ENCODE measurements around the gene PCGF3. TPM values are rescaled to one million over a fixed set of nuclear protein-coding genes. Genes with fewer than 3 reads are reported as not detected.

Gene PCGF3
- total and polyA plus RNA-seq, 4 donors: 11.0 to 23.3 (median 14.3) TPM

- H3K4me1 ChIP-seq (ENCODE audit: control insufficient read depth in 4 of 4, insufficient read depth in 4 of 4, low read length in 3 of 4): peaks cover 0 to 9% (median 2%) of the 10 kb centered on the region in 4 donors
- no peaks in the 10 kb centered on the region for H3K9me3 ChIP-seq (ENCODE audit: control insufficient read depth in 4 of 4, low read length in 3 of 4)
- H3K9ac ChIP-seq (ENCODE audit: low read depth in 1 of 2, low read length in 2 of 2): no peak overlapping the region
- DNase-seq (ENCODE audit: low spot score): no peak
- no peak overlapping the region for H3K27ac ChIP-seq (ENCODE audit: low read depth in 1 of 2, low read length in 2 of 2)
- WGBS: 93% methylated on average over 8 of the region's 8 CpGs
- peaks cover 0 to 6% (median 4%) of the 10 kb centered on the region in 4 donors for H3K36me3 ChIP-seq (ENCODE audit: control insufficient read depth in 4 of 4, insufficient read depth in 3 of 4, low read depth in 1 of 4, low read length in 3 of 4)
- H3K27me3 ChIP-seq (ENCODE audit: control insufficient read depth in 4 of 4, insufficient read depth in 4 of 4, low read length in 3 of 4): no peaks in the 10 kb centered on the region
- H3K4me3 ChIP-seq (ENCODE audit: low read depth in 1 of 3, low read length in 3 of 3): no peak overlapping the region
- TF ChIP-seq CTCF (IDR thresholded peaks at IDR 0.05; ENCODE audit: low read depth, low read length, missing input control) (no peak), FOXA2 (IDR thresholded peaks at IDR 0.05) (no peak), RAD21 (IDR thresholded peaks at IDR 0.05) (no peak), GABPA (IDR thresholded peaks at IDR 0.05 in 1 of 2, conservative IDR thresholded peaks at IDR 0.05 in 1 of 2) (no peak), YY1 (IDR thresholded peaks at IDR 0.05) (no peak), NR2F2 (IDR thresholded peaks at IDR 0.05) (no peak), MAX (IDR thresholded peaks at IDR 0.05) (no peak), ATF3 (IDR thresholded peaks at IDR 0.05) (no peak), JUND (IDR thresholded peaks at IDR 0.05) (no peak), TAF1 (conservative IDR thresholded peaks at IDR 0.05) (no peak), HNF4G (IDR thresholded peaks at IDR 0.05) (no peak), REST (IDR thresholded peaks at IDR 0.05) (no peak), FOXA1 (IDR thresholded peaks at IDR 0.05) (no peak), SP1 (IDR thresholded peaks at IDR 0.05) (no peak), EGR1 (IDR thresholded peaks at IDR 0.05; ENCODE audit: low read depth in 2 of 2) (no peak), RXRA (IDR thresholded peaks at IDR 0.05) (no peak)
Observed at GRCh38 chr4:718460-718859, 12.8 kb downstream of the PCGF3 start.

- 96% methylated on average over 59 of the region's 59 CpGs for WGBS
- H3K36me3 ChIP-seq (ENCODE audit: control insufficient read depth in 4 of 4, insufficient read depth in 3 of 4, low read depth in 1 of 4, low read length in 3 of 4): peaks cover 0 to 6% (median 4%) of the 10 kb centered on the region in 4 donors
- no peak overlapping the region for H3K27ac ChIP-seq (ENCODE audit: low read depth in 1 of 2, low read length in 2 of 2)
- no peaks in the 10 kb centered on the region for H3K9me3 ChIP-seq (ENCODE audit: control insufficient read depth in 4 of 4, low read length in 3 of 4)
- peaks cover 0 to 9% (median 0%) of the 10 kb centered on the region in 4 donors for H3K4me1 ChIP-seq (ENCODE audit: control insufficient read depth in 4 of 4, insufficient read depth in 4 of 4, low read length in 3 of 4)
- no peak for DNase-seq (ENCODE audit: low spot score)
- H3K4me3 ChIP-seq (ENCODE audit: low read depth in 1 of 3, low read length in 3 of 3): no peak overlapping the region
- H3K27me3 ChIP-seq (ENCODE audit: control insufficient read depth in 4 of 4, insufficient read depth in 4 of 4, low read length in 3 of 4): no peaks in the 10 kb centered on the region
- H3K9ac ChIP-seq (ENCODE audit: low read depth in 1 of 2, low read length in 2 of 2): no peak overlapping the region
- TF ChIP-seq EGR1 (IDR thresholded peaks at IDR 0.05; ENCODE audit: low read depth in 2 of 2): no peak
- TF ChIP-seq ZBTB33 (IDR thresholded peaks at IDR 0.05): no peak
- TF ChIP-seq HNF4A (conservative IDR thresholded peaks at IDR 0.05): no peak
- no peak for TF ChIP-seq RXRA (IDR thresholded peaks at IDR 0.05)
- TF ChIP-seq GABPA (IDR thresholded peaks at IDR 0.05 in 1 of 2, conservative IDR thresholded peaks at IDR 0.05 in 1 of 2): no peak
- TF ChIP-seq YY1 (IDR thresholded peaks at IDR 0.05): no peak
- no peak for TF ChIP-seq HNF4G (IDR thresholded peaks at IDR 0.05)
- no peak for TF ChIP-seq REST (IDR thresholded peaks at IDR 0.05)
- TF ChIP-seq FOXA2 (IDR thresholded peaks at IDR 0.05): no peak
- no peak for TF ChIP-seq SP1 (IDR thresholded peaks at IDR 0.05)
- TF ChIP-seq MAX (IDR thresholded peaks at IDR 0.05): no peak
- TF ChIP-seq ATF3 (IDR thresholded peaks at IDR 0.05): no peak
- TF ChIP-seq FOXA1 (IDR thresholded peaks at IDR 0.05): no peak
- no peak for TF ChIP-seq JUND (IDR thresholded peaks at IDR 0.05)
- TF ChIP-seq TAF1 (conservative IDR thresholded peaks at IDR 0.05): no peak
- TF ChIP-seq RAD21 (IDR thresholded peaks at IDR 0.05): no peak
Observed at GRCh38 chr4:720111-720860, 14.7 kb downstream of the PCGF3 start.
